Measurements from ENCODE around the gene TSPAN13.

Gene TSPAN13

GRCh38 chr7:16803125-16803524 lies 49.6 kb downstream of the TSPAN13 start:
- Histone ChIP-seq H3K27me3 (ENCODE audit: control insufficient read depth in 5 of 5, insufficient read depth in 4 of 5, low read length in 5 of 5) (no peaks in the 10 kb centered on the region), H3K36me3 (ENCODE audit: control insufficient read depth in 5 of 5, insufficient read depth in 5 of 5, low read length in 5 of 5) (no peaks in the 10 kb centered on the region), H3K9me3 (ENCODE audit: control insufficient read depth in 5 of 5, low read length in 5 of 5) (no peaks in the 10 kb centered on the region), H3K27ac (ENCODE audit: low read depth, low read length) (no peak overlapping the region), H3K4me1 (ENCODE audit: control insufficient read depth in 5 of 5, insufficient read depth in 5 of 5, low read length in 5 of 5) (no peaks in the 10 kb centered on the region), H3K4me3 (ENCODE audit: low read depth in 1 of 5, low read length in 5 of 5) (no peak overlapping the region), H3K9ac (ENCODE audit: low read length in 5 of 5) (no peak overlapping the region)

GRCh38 chr7:16803881-16804673 lies 50.5 kb downstream of the TSPAN13 start:
- Histone ChIP-seq H3K4me1 (ENCODE audit: control insufficient read depth in 5 of 5, insufficient read depth in 5 of 5, low read length in 5 of 5) (no peaks in the 10 kb centered on the region), H3K9me3 (ENCODE audit: control insufficient read depth in 5 of 5, low read length in 5 of 5) (no peaks in the 10 kb centered on the region), H3K9ac (ENCODE audit: low read length in 5 of 5) (no peak overlapping the region), H3K27me3 (ENCODE audit: control insufficient read depth in 5 of 5, insufficient read depth in 4 of 5, low read length in 5 of 5) (no peaks in the 10 kb centered on the region), H3K27ac (ENCODE audit: low read depth, low read length) (no peak overlapping the region), H3K36me3 (ENCODE audit: control insufficient read depth in 5 of 5, insufficient read depth in 5 of 5, low read length in 5 of 5) (no peaks in the 10 kb centered on the region), H3K4me3 (ENCODE audit: low read depth in 1 of 5, low read length in 5 of 5) (no peak overlapping the region)

GRCh38 chr7:16804674-16805439 lies 51.3 kb downstream of the TSPAN13 start, which contains the start of gene AGR2:
Gene AGR2, minus strand, starts transcription at chr7:16804999. Its CDS starts 3,203 bp downstream, at chr7:16801796.
- no peak within 1 kb of the TSS for H3K9ac ChIP-seq (ENCODE audit: low read length in 5 of 5)
- H3K27ac ChIP-seq (ENCODE audit: low read depth, low read length), result no peak within 1 kb of the TSS
- H3K4me1 ChIP-seq (ENCODE audit: control insufficient read depth in 5 of 5, insufficient read depth in 5 of 5, low read length in 5 of 5), result no peaks in the 10 kb centered on the region
- H3K27me3 ChIP-seq (ENCODE audit: control insufficient read depth in 5 of 5, insufficient read depth in 4 of 5, low read length in 5 of 5), result no peaks in the 10 kb centered on the region
- H3K9me3 ChIP-seq (ENCODE audit: control insufficient read depth in 5 of 5, low read length in 5 of 5), result no peaks in the 10 kb centered on the region
- H3K36me3 ChIP-seq (ENCODE audit: control insufficient read depth in 5 of 5, insufficient read depth in 5 of 5, low read length in 5 of 5), result no peaks in the 10 kb centered on the region
- no peak within 1 kb of the TSS for H3K4me3 ChIP-seq (ENCODE audit: low read depth in 1 of 5, low read length in 5 of 5)

GRCh38 chr7:16805441-16805840 lies 51.9 kb downstream of the TSPAN13 start:
- Histone ChIP-seq H3K4me3 (ENCODE audit: low read depth in 1 of 5, low read length in 5 of 5) (no peak overlapping the region), H3K27me3 (ENCODE audit: control insufficient read depth in 5 of 5, insufficient read depth in 4 of 5, low read length in 5 of 5) (no peaks in the 10 kb centered on the region), H3K27ac (ENCODE audit: low read depth, low read length) (no peak overlapping the region), H3K9me3 (ENCODE audit: control insufficient read depth in 5 of 5, low read length in 5 of 5) (no peaks in the 10 kb centered on the region), H3K4me1 (ENCODE audit: control insufficient read depth in 5 of 5, insufficient read depth in 5 of 5, low read length in 5 of 5) (no peaks in the 10 kb centered on the region), H3K36me3 (ENCODE audit: control insufficient read depth in 5 of 5, insufficient read depth in 5 of 5, low read length in 5 of 5) (no peaks in the 10 kb centered on the region), H3K9ac (ENCODE audit: low read length in 5 of 5) (no peak overlapping the region)

- Histone ChIP-seq H3K4me1 (ENCODE audit: control insufficient read depth in 5 of 5, insufficient read depth in 5 of 5, low read length in 5 of 5) (peaks cover 0 to 3% (median 0%) of the 10 kb centered on the region in 5 donors), H3K27me3 (ENCODE audit: control insufficient read depth in 5 of 5, insufficient read depth in 4 of 5, low read length in 5 of 5) (no peaks in the 10 kb centered on the region), H3K9ac (ENCODE audit: low read length in 5 of 5) (no peak overlapping the region), H3K27ac (ENCODE audit: low read depth, low read length) (no peak overlapping the region), H3K9me3 (ENCODE audit: control insufficient read depth in 5 of 5, low read length in 5 of 5) (no peaks in the 10 kb centered on the region), H3K4me3 (ENCODE audit: low read depth in 1 of 5, low read length in 5 of 5) (no peak overlapping the region), H3K36me3 (ENCODE audit: control insufficient read depth in 5 of 5, insufficient read depth in 5 of 5, low read length in 5 of 5) (no peaks in the 10 kb centered on the region)
Measured at GRCh38 chr7:16810112-16810511, 56.6 kb downstream of the TSPAN13 start.

- no peak overlapping the region for H3K4me3 ChIP-seq (ENCODE audit: low read depth in 1 of 5, low read length in 5 of 5)
- H3K27me3 ChIP-seq (ENCODE audit: control insufficient read depth in 5 of 5, insufficient read depth in 4 of 5, low read length in 5 of 5), result no peaks in the 10 kb centered on the region
- peaks cover 0 to 3% (median 0%) of the 10 kb centered on the region in 5 donors for H3K4me1 ChIP-seq (ENCODE audit: control insufficient read depth in 5 of 5, insufficient read depth in 5 of 5, low read length in 5 of 5)
- H3K36me3 ChIP-seq (ENCODE audit: control insufficient read depth in 5 of 5, insufficient read depth in 5 of 5, low read length in 5 of 5), result no peaks in the 10 kb centered on the region
- no peaks in the 10 kb centered on the region for H3K9me3 ChIP-seq (ENCODE audit: control insufficient read depth in 5 of 5, low read length in 5 of 5)
- H3K9ac ChIP-seq (ENCODE audit: low read length in 5 of 5), result no peak overlapping the region
- no peak overlapping the region for H3K27ac ChIP-seq (ENCODE audit: low read depth, low read length)
Measured at GRCh38 chr7:16810573-16810972, 57.0 kb downstream of the TSPAN13 start.

GRCh38 chr7:16811551-16811950 lies 58.0 kb downstream of the TSPAN13 start:
- Histone ChIP-seq H3K9ac (ENCODE audit: low read length in 5 of 5) (no peak overlapping the region), H3K27ac (ENCODE audit: low read depth, low read length) (no peak overlapping the region), H3K36me3 (ENCODE audit: control insufficient read depth in 5 of 5, insufficient read depth in 5 of 5, low read length in 5 of 5) (no peaks in the 10 kb centered on the region), H3K27me3 (ENCODE audit: control insufficient read depth in 5 of 5, insufficient read depth in 4 of 5, low read length in 5 of 5) (no peaks in the 10 kb centered on the region), H3K9me3 (ENCODE audit: control insufficient read depth in 5 of 5, low read length in 5 of 5) (no peaks in the 10 kb centered on the region), H3K4me3 (ENCODE audit: low read depth in 1 of 5, low read length in 5 of 5) (no peak overlapping the region), H3K4me1 (ENCODE audit: control insufficient read depth in 5 of 5, insufficient read depth in 5 of 5, low read length in 5 of 5) (peaks cover 0 to 4% (median 3%) of the 10 kb centered on the region in 5 donors)

- no peaks in the 10 kb centered on the region for H3K36me3 ChIP-seq (ENCODE audit: control insufficient read depth in 5 of 5, insufficient read depth in 5 of 5, low read length in 5 of 5)
- no peak overlapping the region for H3K9ac ChIP-seq (ENCODE audit: low read length in 5 of 5)
- H3K4me3 ChIP-seq (ENCODE audit: low read depth in 1 of 5, low read length in 5 of 5), result no peak overlapping the region
- H3K27me3 ChIP-seq (ENCODE audit: control insufficient read depth in 5 of 5, insufficient read depth in 4 of 5, low read length in 5 of 5), result no peaks in the 10 kb centered on the region
- H3K9me3 ChIP-seq (ENCODE audit: control insufficient read depth in 5 of 5, low read length in 5 of 5), result no peaks in the 10 kb centered on the region
- H3K27ac ChIP-seq (ENCODE audit: low read depth, low read length), result no peak overlapping the region
- H3K4me1 ChIP-seq (ENCODE audit: control insufficient read depth in 5 of 5, insufficient read depth in 5 of 5, low read length in 5 of 5), result peaks cover 0 to 4% (median 3%) of the 10 kb centered on the region in 5 donors
Measured at GRCh38 chr7:16812542-16813231, 59.1 kb downstream of the TSPAN13 start.

GRCh38 chr7:16813232-16813616 lies 59.7 kb downstream of the TSPAN13 start:
- Histone ChIP-seq H3K9ac (ENCODE audit: low read length in 5 of 5) (no peak overlapping the region), H3K27me3 (ENCODE audit: control insufficient read depth in 5 of 5, insufficient read depth in 4 of 5, low read length in 5 of 5) (no peaks in the 10 kb centered on the region), H3K4me1 (ENCODE audit: control insufficient read depth in 5 of 5, insufficient read depth in 5 of 5, low read length in 5 of 5) (peaks cover 0 to 4% (median 3%) of the 10 kb centered on the region in 5 donors), H3K36me3 (ENCODE audit: control insufficient read depth in 5 of 5, insufficient read depth in 5 of 5, low read length in 5 of 5) (no peaks in the 10 kb centered on the region), H3K4me3 (ENCODE audit: low read depth in 1 of 5, low read length in 5 of 5) (no peak overlapping the region), H3K27ac (ENCODE audit: low read depth, low read length) (no peak overlapping the region), H3K9me3 (ENCODE audit: control insufficient read depth in 5 of 5, low read length in 5 of 5) (no peaks in the 10 kb centered on the region)

- H3K27me3 ChIP-seq (ENCODE audit: control insufficient read depth in 5 of 5, insufficient read depth in 4 of 5, low read length in 5 of 5), result no peaks in the 10 kb centered on the region
- H3K27ac ChIP-seq (ENCODE audit: low read depth, low read length), result no peak overlapping the region
- no peaks in the 10 kb centered on the region for H3K36me3 ChIP-seq (ENCODE audit: control insufficient read depth in 5 of 5, insufficient read depth in 5 of 5, low read length in 5 of 5)
- peaks cover 0 to 4% (median 3%) of the 10 kb centered on the region in 5 donors for H3K4me1 ChIP-seq (ENCODE audit: control insufficient read depth in 5 of 5, insufficient read depth in 5 of 5, low read length in 5 of 5)
- H3K9me3 ChIP-seq (ENCODE audit: control insufficient read depth in 5 of 5, low read length in 5 of 5), result peaks cover 0 to 2% (median 0%) of the 10 kb centered on the region in 5 donors
- no peak overlapping the region for H3K4me3 ChIP-seq (ENCODE audit: low read depth in 1 of 5, low read length in 5 of 5)
- H3K9ac ChIP-seq (ENCODE audit: low read length in 5 of 5), result no peak overlapping the region
Measured at GRCh38 chr7:16815001-16815400, 61.4 kb downstream of the TSPAN13 start.

All from subcutaneous abdominal adipose tissue (tissue), 5 donors.